Neuronal stem cell (in vitro differentiated cells): ENCODE data around the gene SFTA2. TPM values are rescaled to one million over a fixed set of nuclear protein-coding genes. Genes with fewer than 3 reads are reported as not detected.
A peak's percentile ranks its signal among the peaks of the same experiment; 100 is the strongest.

Experiments used
- DNase-seq: peaks from one replicate; pipeline ENCODE4 v3.0.0-alpha.2; 2013; ENCODE audit warnings: low spot score
- H2AFZ ChIP-seq: one replicate; pipeline ENCODE4 v1.6.1; 2013; ENCODE audit warnings: mild to moderate bottlenecking, low read length, inconsistent platforms
- H2AK5ac ChIP-seq: 2 replicates; pipeline ENCODE4 v1.6.1; 2013; ENCODE audit warnings: low read depth, mild to moderate bottlenecking, inconsistent platforms, low read length, moderate library complexity, mixed read lengths
- H2BK120ac ChIP-seq: 2 replicates; pipeline ENCODE4 v1.6.1; 2013; ENCODE audit warnings: low read depth, mild to moderate bottlenecking, inconsistent platforms, low read length, moderate library complexity, mixed read lengths
- H2BK12ac ChIP-seq: one replicate; pipeline ENCODE4 v1.6.1; 2013; ENCODE audit warnings: low read length, inconsistent platforms
- H2BK15ac ChIP-seq: 2 replicates; pipeline ENCODE4 v1.6.1; 2013; ENCODE audit warnings: mild to moderate bottlenecking, low read length, inconsistent platforms, mixed read lengths
- H2BK5ac ChIP-seq: one replicate; pipeline ENCODE4 v1.6.1; 2013; ENCODE audit warnings: inconsistent platforms, mild to moderate bottlenecking, low read length, moderate library complexity
- H3K14ac ChIP-seq: one replicate; pipeline ENCODE4 v1.6.1; 2013; ENCODE audit warnings: low read length, inconsistent platforms
- H3K18ac ChIP-seq: 2 replicates; pipeline ENCODE4 v1.6.1; 2013; ENCODE audit warnings: low read length, inconsistent platforms
- H3K23ac ChIP-seq: 2 replicates; pipeline ENCODE4 v1.6.1; 2013; ENCODE audit warnings: low read depth, mild to moderate bottlenecking, mixed read lengths, low read length, inconsistent platforms; ENCODE audit not compliant: poor library complexity
- H3K27ac ChIP-seq: replicated peaks from 3 replicates; pipeline ENCODE4 v1.5.1; 2013; ENCODE audit warnings: low read length, inconsistent platforms
- H3K27me3 ChIP-seq, 3 experiments: 2 replicates each; pipeline ENCODE4 v1.6.1; 2013; ENCODE audit warnings: low read length in 3 of 3, mild to moderate bottlenecking in 2 of 3, inconsistent platforms in 1 of 3, low read depth in 1 of 3, mixed read lengths in 1 of 3, moderate library complexity in 1 of 3; ENCODE audit not compliant: control insufficient read depth in 3 of 3, insufficient read depth in 3 of 3
- H3K36me3 ChIP-seq, 2 donors: replicated peaks in 1 of 2; 2 replicates each; pipeline ENCODE4 v1.6.1; 2013; ENCODE audit warnings: low read length in 2 of 2; ENCODE audit not compliant: control insufficient read depth in 2 of 2, insufficient read depth in 2 of 2
- H3K4ac ChIP-seq: 2 replicates; pipeline ENCODE4 v1.6.1; 2013; ENCODE audit warnings: inconsistent platforms, mild to moderate bottlenecking, low read length, moderate library complexity
- H3K4me1 ChIP-seq, 2 donors: 1 replicate in 1 of 2; 2 replicates in 1 of 2; pipeline ENCODE4 v1.6.1; 2013; ENCODE audit warnings: low read length in 2 of 2, low read depth in 1 of 2; ENCODE audit not compliant: control insufficient read depth in 2 of 2, insufficient read depth in 1 of 2
- H3K4me2 ChIP-seq: one replicate; pipeline ENCODE4 v1.6.1; 2013; ENCODE audit warnings: mild to moderate bottlenecking, low read length, inconsistent platforms; ENCODE audit not compliant: insufficient read depth, poor library complexity, severe bottlenecking
- H3K4me3 ChIP-seq, 2 donors: 2 replicates each; pipeline ENCODE4 v1.5.1; 2013; ENCODE audit warnings: low read length in 2 of 2, mild to moderate bottlenecking in 2 of 2, inconsistent platforms in 1 of 2, moderate library complexity in 1 of 2
- H3K79me1 ChIP-seq: one replicate; pipeline ENCODE4 v1.6.1; 2013; ENCODE audit warnings: low read depth, mild to moderate bottlenecking, inconsistent platforms, low read length, moderate library complexity
- H3K9ac ChIP-seq: one replicate; pipeline ENCODE4 v1.6.1; 2013; ENCODE audit warnings: mild to moderate bottlenecking, low read depth, low read length, inconsistent platforms; ENCODE audit not compliant: poor library complexity
- H3K9me3 ChIP-seq, 2 donors: replicated peaks in 1 of 2; 2 replicates each; pipeline versions ENCODE3 to v1.6.1; 2013; ENCODE audit warnings: low read length in 2 of 2, mild to moderate bottlenecking in 2 of 2, inconsistent platforms in 1 of 2, low read depth in 1 of 2, mixed read lengths in 1 of 2, moderate library complexity in 1 of 2; ENCODE audit not compliant: control insufficient read depth in 2 of 2, insufficient read depth in 1 of 2
- H4K8ac ChIP-seq: one replicate; pipeline ENCODE4 v1.6.1; 2013; ENCODE audit warnings: low read depth, mild to moderate bottlenecking, inconsistent platforms, low read length, moderate library complexity
- H4K91ac ChIP-seq: one replicate; pipeline ENCODE4 v1.6.1; 2013; ENCODE audit warnings: low read length, low read depth, mild to moderate bottlenecking, inconsistent platforms; ENCODE audit not compliant: poor library complexity
- WGBS, 2 donors: extraction: QIAGEN DNeasy Blood & Tissue Kit; methylation state at CpG; one replicate each; pipeline ENCODE4 v1.1.7; 2013; ENCODE audit warnings: missing lambda C conversion rate in 2 of 2, mixed read lengths in 1 of 2; ENCODE audit not compliant: insufficient read length in 2 of 2, insufficient replicate concordance in 1 of 2; ENCODE audit errors: extremely low coverage in 2 of 2; 5-methylcytosine and 5-hydroxymethylcytosine counted together
- small RNA-seq: library from polyadenylated mRNA; stranded (forward); fragments of <200 nt; extraction: miRNeasy Mini kit (QIAGEN cat#:217004); gene quantifications from one replicate; pipeline ENCODE3, GENCODE V24; 2013; ENCODE audit not compliant: insufficient read depth

Gene SFTA2

DNA sequence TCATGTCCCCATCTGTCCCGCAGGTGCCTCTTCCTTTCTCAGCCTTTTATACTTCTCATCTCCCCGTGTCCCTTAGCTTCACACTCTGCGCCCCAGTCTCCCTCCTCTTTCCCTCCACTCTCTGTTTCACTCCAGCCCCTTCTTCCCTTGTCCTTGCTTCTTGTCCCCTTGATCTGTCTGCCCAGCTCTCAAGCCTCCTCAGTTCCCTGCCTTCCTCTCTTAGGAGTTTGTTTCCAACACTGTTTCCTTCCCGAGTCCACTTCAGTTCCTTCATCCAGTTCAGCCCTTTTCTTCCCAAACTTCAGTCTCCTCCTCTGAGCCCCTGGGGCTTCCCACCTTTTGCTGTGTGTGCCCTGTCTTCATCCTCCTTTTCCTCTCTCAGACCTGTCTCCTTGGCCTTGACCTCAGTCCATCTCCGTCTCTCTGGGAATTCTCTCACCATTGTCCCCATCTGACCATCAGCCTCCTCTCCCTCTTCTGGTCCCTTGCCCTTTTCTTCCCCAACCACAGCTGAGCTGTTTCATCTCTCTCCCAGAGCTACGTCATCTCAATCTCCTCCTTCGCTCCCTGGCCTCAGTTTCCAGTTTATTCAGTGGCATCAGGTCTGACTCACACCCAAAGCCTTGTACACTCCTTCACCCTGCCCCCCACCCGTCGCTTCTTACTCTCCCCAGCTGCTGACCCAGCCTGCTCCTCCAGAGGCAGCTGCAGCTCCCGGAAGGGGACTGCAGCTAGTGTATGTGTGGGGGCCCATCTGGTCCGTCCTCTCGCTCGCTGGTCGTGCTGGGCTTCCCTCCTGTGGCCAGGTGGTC lies 50.4 kb downstream of the SFTA2 start:
- peak overlapping the region; percentile 59 for H2BK12ac ChIP-seq
- peaks cover 3 to 10% of the 10 kb centered on the region in 2 donors for H3K36me3 ChIP-seq
- H3K4me1 ChIP-seq = peaks cover 42 to 46% of the 10 kb centered on the region in 2 donors
- peak overlapping the region; percentile 92 for H3K4me2 ChIP-seq
- H3K4ac ChIP-seq = peak overlapping the region; percentile 24
- no peaks in the 10 kb centered on the region for H3K9me3 ChIP-seq
- no peak overlapping the region for H4K8ac ChIP-seq
- peak overlapping the region; percentile 97 for H3K9ac ChIP-seq
- peak overlapping the region; percentile 3 for H3K23ac ChIP-seq
- peak overlapping the region; percentile 97 for H2BK5ac ChIP-seq
- WGBS, 2 donors = no CpG with 5 or more reads among the region's 14 CpGs
- H2BK120ac ChIP-seq = peak overlapping the region; percentile 78
- H3K27ac ChIP-seq = peak overlapping the region; percentile 98
- no peak overlapping the region for H3K14ac ChIP-seq
- H3K18ac ChIP-seq = peak overlapping the region; percentile 99
- peak overlapping the region; percentile 64 for H4K91ac ChIP-seq
- H3K27me3 ChIP-seq = no peaks in the 10 kb centered on the region
- peak overlapping the region; percentile 90 for H2AK5ac ChIP-seq
- H2BK15ac ChIP-seq = peak overlapping the region; percentile 99
- H3K79me1 ChIP-seq = peaks cover 6% of the 10 kb centered on the region
- H2AFZ ChIP-seq = no peak overlapping the region
- peak overlapping the region; percentile 61 to 84 for H3K4me3 ChIP-seq
- DNase-seq = no peak

Small RNAs within 50 kb of the gene (small RNA-seq; reads per million reads assigned to genes)
- gene RF00019 = not detected
